ENCODE data around the gene ATP11B. TPM values are rescaled to one million over a fixed set of nuclear protein-coding genes. Genes with fewer than 3 reads are reported as not detected.
"Not testable (repeated sequence)": the region's sequence is repeated elsewhere in the genome, so short reads cannot be mapped to it uniquely, and the experiment has no call there.

The ATP11B gene
- total RNA-seq, 2 donors from 2014 or later = 30.1 to 125 TPM

GRCh38 chr3:182821221-182821981 lies 28.1 kb downstream of the ATP11B start:
- Histone ChIP-seq H3K9me3 (no peaks in the 10 kb centered on the region), H3K27ac (no peak overlapping the region), H3K27me3 (no peaks in the 10 kb centered on the region), H3K36me3 (replicated peaks in 1 of 2; ENCODE audit: insufficient read depth in 1 of 2, low read depth in 2 of 2) (peaks cover 0 to 2% of the 10 kb centered on the region in 2 donors), H3K4me3 (no peak overlapping the region), H3K4me1 (peaks cover 9% of the 10 kb centered on the region)
- 91 to 93% methylated on average over 4 of the region's 4 CpGs for WGBS, 2 donors
- ATAC-seq (no peak), DNase-seq (no peak)
- intact Hi-C loops (cut with DNase I) = no loop called here
- TF ChIP-seq CTCF (IDR thresholded peaks at IDR 0.05) = no peak
- TF ChIP-seq POLR2A (IDR thresholded peaks at IDR 0.05) = no peak

- H3K27me3 ChIP-seq; H3K27ac ChIP-seq; H3K36me3 ChIP-seq (replicated peaks in 1 of 2; ENCODE audit: insufficient read depth in 1 of 2, low read depth in 2 of 2); H3K4me3 ChIP-seq; DNase-seq; H3K9me3 ChIP-seq; H3K4me1 ChIP-seq; ATAC-seq; intact Hi-C loops (cut with DNase I): not testable (repeated sequence)
- 92 to 99% methylated on average over 5 of the region's 5 CpGs for WGBS, 2 donors
These were observed 29.0 kb downstream of the ATP11B start for GRCh38 chr3:182822260-182822659.

GRCh38 chr3:182824957-182825356 lies 31.7 kb downstream of the ATP11B start:
- Histone ChIP-seq H3K27ac (no peak overlapping the region), H3K9me3 (no peaks in the 10 kb centered on the region), H3K27me3 (no peaks in the 10 kb centered on the region), H3K36me3 (replicated peaks in 1 of 2; ENCODE audit: insufficient read depth in 1 of 2, low read depth in 2 of 2) (peaks cover 0 to 2% of the 10 kb centered on the region in 2 donors), H3K4me1 (peaks cover 12% of the 10 kb centered on the region), H3K4me3 (no peak overlapping the region)
- TF ChIP-seq CTCF (IDR thresholded peaks at IDR 0.05) = no peak
- no peak for TF ChIP-seq POLR2A (IDR thresholded peaks at IDR 0.05)
- intact Hi-C loops (cut with DNase I) = no loop called here
- DNase-seq = no peak
- ATAC-seq = no peak

- H3K9me3 ChIP-seq = no peaks in the 10 kb centered on the region
- no peak for TF ChIP-seq CTCF (IDR thresholded peaks at IDR 0.05)
- TF ChIP-seq POLR2A (IDR thresholded peaks at IDR 0.05) = no peak
- WGBS, 2 donors = 91 to 92% methylated on average over 4 of the region's 4 CpGs
- DNase-seq = no peak
- H3K27ac ChIP-seq = no peak overlapping the region
- peaks cover 3% of the 10 kb centered on the region for H3K4me1 ChIP-seq
- no peaks in the 10 kb centered on the region for H3K27me3 ChIP-seq
- intact Hi-C loops (cut with DNase I) = loop anchor here (10.0 kb wide), 1 partner anchor 115 kb away; no protein-coding TSS in a partner anchor
- H3K36me3 ChIP-seq (replicated peaks in 1 of 2; ENCODE audit: insufficient read depth in 1 of 2, low read depth in 2 of 2) = peaks cover 0 to 6% of the 10 kb centered on the region in 2 donors
- ATAC-seq = no peak
- H3K4me3 ChIP-seq = no peak overlapping the region
These were observed 36.6 kb downstream of the ATP11B start for GRCh38 chr3:182829761-182830405.

- peaks cover 0 to 2% of the 10 kb centered on the region in 2 donors for H3K36me3 ChIP-seq (replicated peaks in 1 of 2; ENCODE audit: insufficient read depth in 1 of 2, low read depth in 2 of 2)
- no peaks in the 10 kb centered on the region for H3K9me3 ChIP-seq
- intact Hi-C loops (cut with DNase I) = loop anchor here (10.0 kb wide), 1 partner anchor 123 kb away; no protein-coding TSS in a partner anchor
- WGBS, 2 donors = 21 to 23% methylated on average over 3 of the region's 3 CpGs
- no peaks in the 10 kb centered on the region for H3K27me3 ChIP-seq
- H3K27ac ChIP-seq = no peak overlapping the region
- DNase-seq (no peak), ATAC-seq (no peak)
- no peaks in the 10 kb centered on the region for H3K4me1 ChIP-seq
- TF ChIP-seq POLR2A (IDR thresholded peaks at IDR 0.05) (no peak), CTCF (IDR thresholded peaks at IDR 0.05) (peak in 6 of 7 experiments; percentile 31 to 59 (median 48))
- H3K4me3 ChIP-seq = no peak overlapping the region
These were observed 44.7 kb downstream of the ATP11B start for GRCh38 chr3:182837855-182838454.

Data from body of pancreas (tissue), 4 donors.